Muscle of leg (tissue), 11 donors: Measurements from ENCODE around the gene SLC16A6. TPM values are rescaled to one million over a fixed set of nuclear protein-coding genes. Genes with fewer than 3 reads are reported as not detected.
"Not testable (repeated sequence)": the region's sequence is repeated elsewhere in the genome, so short reads cannot be mapped to it uniquely, and the experiment has no call there.

Experiments
- DNase-seq: peaks from one replicate; pipeline ENCODE4 v3.0.0; 2013
- H3K27ac ChIP-seq: one replicate; pipeline ENCODE4 v1.5.1; 2013; ENCODE audit warnings: mild to moderate bottlenecking, low read length, control low read depth
- H3K27me3 ChIP-seq: one replicate; pipeline ENCODE4 v1.6.1; 2013; ENCODE audit warnings: low read length; ENCODE audit not compliant: control insufficient read depth, insufficient read depth
- H3K36me3 ChIP-seq: one replicate; pipeline ENCODE4 v1.6.1; 2013; ENCODE audit warnings: low read length; ENCODE audit not compliant: control insufficient read depth, insufficient read depth
- H3K4me1 ChIP-seq: one replicate; pipeline ENCODE4 v1.6.1; 2013; ENCODE audit warnings: low read length; ENCODE audit not compliant: control insufficient read depth, insufficient read depth
- H3K4me3 ChIP-seq: one replicate; pipeline ENCODE4 v1.5.1; 2013; ENCODE audit warnings: low read length, control low read depth
- H3K9me3 ChIP-seq: replicated peaks from 2 replicates; pipeline ENCODE4 v1.6.1; 2013; ENCODE audit warnings: low read depth, low read length; ENCODE audit not compliant: control insufficient read depth
- WGBS: methylation state at CpG from one replicate; pipeline ENCODE4 v1.1.5; 2013; ENCODE audit warnings: missing lambda C conversion rate; ENCODE audit not compliant: insufficient coverage; 5-methylcytosine and 5-hydroxymethylcytosine counted together
- polyA plus RNA-seq, 8 donors: library from polyadenylated mRNA; unstranded; fragments of 120-200 nt; gene quantifications; one replicate each; pipeline versions ENCODE4 v1.2.1 to v1.2.3, GENCODE V29; 2013; ENCODE audit warnings: inconsistent platforms in 1 of 8, low replicate concordance in 1 of 8; ENCODE audit not compliant: insufficient read length in 8 of 8, insufficient read depth in 1 of 8
- total RNA-seq: library from RNA; stranded (reverse); fragments of 120-200 nt; gene quantifications from one replicate; pipeline ENCODE4 v1.2.4, GENCODE V29; 2013

Gene SLC16A6
- total and polyA plus RNA-seq, 9 donors, result 0.25 to 0.65 (median 0.36) TPM

- no peaks in the 10 kb centered on the region for H3K4me1 ChIP-seq
- H3K27ac ChIP-seq, result no peak overlapping the region
- H3K27me3 ChIP-seq, result no peaks in the 10 kb centered on the region
- H3K4me3 ChIP-seq, result no peak overlapping the region
- WGBS, result 100% methylated on average over 4 of the region's 8 CpGs
- DNase-seq, result no peak
- no peaks in the 10 kb centered on the region for H3K9me3 ChIP-seq
- H3K36me3 ChIP-seq, result no peaks in the 10 kb centered on the region
Observed at GRCh38 chr17:68222606-68223005, 68.3 kb downstream of the SLC16A6 start.

- Histone ChIP-seq H3K4me1 (no peaks in the 10 kb centered on the region), H3K27me3 (no peaks in the 10 kb centered on the region), H3K4me3 (no peak overlapping the region), H3K36me3 (no peaks in the 10 kb centered on the region), H3K27ac (no peak overlapping the region), H3K9me3 (no peaks in the 10 kb centered on the region)
- no peak for DNase-seq
- 85% methylated on average over 4 of the region's 4 CpGs for WGBS
Observed at GRCh38 chr17:68221786-68222185, 69.1 kb downstream of the SLC16A6 start.

DNA sequence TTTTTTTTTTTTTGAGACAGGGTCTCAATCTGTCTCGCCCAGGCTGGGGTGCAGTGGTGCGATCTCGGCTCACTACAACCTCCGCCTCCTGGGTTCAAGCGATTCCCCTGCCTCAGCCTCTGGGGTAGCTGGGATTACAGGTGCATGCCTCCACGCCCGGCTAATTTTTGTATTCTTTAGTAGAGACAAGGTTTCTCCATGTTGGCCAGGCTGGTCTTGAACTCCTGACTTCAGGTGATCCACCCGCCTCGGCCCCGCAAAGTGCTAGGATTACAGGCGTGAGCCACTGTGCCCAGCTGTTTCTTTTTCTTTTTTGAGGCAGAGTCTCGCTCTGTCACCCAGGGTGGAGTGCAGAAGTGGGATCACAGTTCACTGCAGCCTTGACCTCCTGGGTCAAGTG is 70.1 kb downstream of the SLC16A6 start:
- H3K27me3 ChIP-seq, result not testable (repeated sequence)
- WGBS, result 100% methylated on average over 6 of the region's 12 CpGs

DNA sequence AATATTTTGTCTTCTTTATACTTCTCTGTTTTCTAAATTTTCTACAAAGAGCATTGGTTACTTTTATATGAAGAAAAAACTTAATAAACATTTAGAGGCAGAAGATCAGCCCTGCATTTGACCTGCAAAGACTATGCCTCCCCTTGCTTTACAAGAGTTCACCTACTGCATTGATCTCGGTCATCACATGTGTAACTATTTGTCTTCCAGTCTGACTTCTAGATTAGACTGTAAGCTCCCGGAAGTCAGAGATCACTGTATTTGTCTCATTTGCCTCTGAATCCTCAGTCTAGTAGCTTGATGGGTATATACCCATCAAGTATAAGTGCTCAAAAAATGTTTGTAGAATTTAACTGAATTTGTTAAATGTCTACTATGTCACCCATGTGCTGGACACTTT is 70.7 kb downstream of the SLC16A6 start:
- DNase-seq, H3K36me3 ChIP-seq, H3K4me3 ChIP-seq, H3K9me3 ChIP-seq, H3K27me3 ChIP-seq, H3K27ac ChIP-seq, H3K4me1 ChIP-seq: not testable (repeated sequence)
- no CpG with 5 or more reads among the region's 2 CpGs for WGBS

More for the DNA sequence above, 70.1 kb downstream of the SLC16A6 start:
- not testable (repeated sequence) for DNase-seq, H3K4me1 ChIP-seq, H3K36me3 ChIP-seq, H3K9me3 ChIP-seq, H3K27ac ChIP-seq, H3K4me3 ChIP-seq

DNA sequence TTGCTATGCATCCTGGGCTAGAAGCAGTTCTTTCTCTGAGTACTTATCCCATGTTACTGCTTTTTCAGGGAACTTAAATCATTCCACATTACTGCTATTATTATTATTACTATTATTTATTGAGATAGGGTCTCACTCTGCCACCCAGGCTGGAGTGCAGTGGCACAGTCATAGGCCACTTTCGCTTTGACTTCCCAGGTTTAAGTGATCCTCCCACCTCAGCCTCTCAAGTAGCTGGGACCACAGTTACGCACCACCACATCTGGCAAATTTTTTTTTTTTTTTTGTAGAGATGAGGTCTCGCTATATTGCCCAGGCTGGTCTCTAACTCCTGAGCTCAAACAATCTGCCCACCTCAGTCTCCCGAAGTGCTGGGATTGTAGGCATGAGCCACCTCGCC is 71.5 kb downstream of the SLC16A6 start:
- H3K4me3 ChIP-seq, H3K27ac ChIP-seq, DNase-seq, H3K27me3 ChIP-seq, H3K4me1 ChIP-seq, H3K9me3 ChIP-seq, H3K36me3 ChIP-seq: not testable (repeated sequence)
- 100% methylated on average over 1 of the region's 5 CpGs for WGBS

Other genes with a start within 250 kb of the SLC16A6 start
- gene AMZ2, start 43.1 kb downstream of the SLC16A6 start, total RNA-seq, result 70.0 TPM
- gene AMZ2, start 43.1 kb downstream of the SLC16A6 start, polyA plus RNA-seq, result 10 to 100 TPM; 58.9 to 70.9 (median 62.9) TPM
- gene ARSG, start 368 bp upstream of the SLC16A6 start, total RNA-seq, result 3.0 TPM
- 1 to 10 TPM; 2.2 to 3.7 (median 2.9) TPM for gene ARSG, start 368 bp upstream of the SLC16A6 start, polyA plus RNA-seq
- gene WIPI1, start 166.4 kb upstream of the SLC16A6 start, total RNA-seq, result 43.3 TPM
- 10 to 100 TPM; 33.9 to 50.5 (median 45.8) TPM for gene WIPI1, start 166.4 kb upstream of the SLC16A6 start, polyA plus RNA-seq
- 267 TPM for gene PRKAR1A, start 221.3 kb upstream of the SLC16A6 start, total RNA-seq
- gene PRKAR1A, start 221.3 kb upstream of the SLC16A6 start, polyA plus RNA-seq, result 100 to 1,000 TPM; 294 to 350 (median 326) TPM